Measurements from ENCODE around the gene DLG4. TPM values are rescaled to one million over a fixed set of nuclear protein-coding genes. Genes with fewer than 3 reads are reported as not detected.

Gene DLG4
- total RNA-seq, 1 donor from 2014 or later: 44.3 TPM

DNA sequence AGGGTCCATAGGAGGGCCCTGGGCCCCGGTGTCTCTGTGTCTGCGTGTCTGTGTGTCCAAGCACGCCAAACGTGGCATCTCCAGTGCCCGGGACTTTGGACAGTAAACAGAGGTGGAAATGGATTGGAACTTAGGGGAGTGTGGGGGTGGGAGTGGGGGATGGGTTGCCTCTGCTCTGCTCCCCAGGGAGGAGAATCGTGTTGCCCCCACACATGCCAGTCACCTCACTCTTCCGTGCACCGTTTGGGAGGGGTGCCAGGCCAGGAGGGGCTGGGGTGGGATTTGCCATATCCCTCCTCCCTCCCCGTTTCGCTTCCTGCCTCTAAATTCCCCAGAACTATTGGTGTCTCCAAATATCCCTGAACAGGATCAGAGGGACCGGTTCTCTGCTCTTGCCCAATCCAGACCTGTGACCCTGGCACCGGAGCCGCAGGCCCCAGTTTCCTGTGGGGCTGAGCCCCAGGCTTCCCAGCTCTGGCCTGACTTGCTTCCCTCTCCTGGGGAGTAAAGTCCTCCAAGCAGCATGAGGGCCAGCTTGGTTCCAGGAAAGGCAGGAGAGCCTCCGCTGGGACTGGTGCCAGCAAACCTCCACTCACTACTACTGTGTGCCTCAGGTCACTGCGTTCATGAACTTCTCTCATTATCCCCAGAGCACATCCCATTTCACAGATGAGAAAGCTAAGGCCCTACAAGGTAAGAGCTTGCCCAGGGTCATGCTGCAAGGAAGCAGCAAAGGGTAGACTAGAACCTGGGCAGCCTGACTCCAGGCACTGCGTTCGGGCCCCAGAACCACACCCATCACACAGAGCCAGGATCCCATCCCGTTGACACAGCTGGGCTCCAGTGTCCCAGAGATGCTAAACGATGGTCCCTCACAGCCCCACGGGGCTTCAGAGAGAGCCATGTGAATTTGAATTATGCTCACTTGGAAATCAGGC lies 40.0 kb downstream of the DLG4 start, which contains the start of gene ASGR1:
ASGR1 (minus strand) TSS at position 54 of the 938 bp plus-strand sequence. CDS start 807 bp downstream, outside the sequence.
- peaks cover 4% of the 10 kb centered on the region for H3K27me3 Mint-ChIP-seq (ENCODE audit: unreplicated experiment)
- peaks cover 3% of the 10 kb centered on the region for H3K36me3 Mint-ChIP-seq (ENCODE audit: low read depth, unreplicated experiment)
- H3K4me1 Mint-ChIP-seq (ENCODE audit: unreplicated experiment): peaks cover 9% of the 10 kb centered on the region
- TF ChIP-seq, protein P1, sequence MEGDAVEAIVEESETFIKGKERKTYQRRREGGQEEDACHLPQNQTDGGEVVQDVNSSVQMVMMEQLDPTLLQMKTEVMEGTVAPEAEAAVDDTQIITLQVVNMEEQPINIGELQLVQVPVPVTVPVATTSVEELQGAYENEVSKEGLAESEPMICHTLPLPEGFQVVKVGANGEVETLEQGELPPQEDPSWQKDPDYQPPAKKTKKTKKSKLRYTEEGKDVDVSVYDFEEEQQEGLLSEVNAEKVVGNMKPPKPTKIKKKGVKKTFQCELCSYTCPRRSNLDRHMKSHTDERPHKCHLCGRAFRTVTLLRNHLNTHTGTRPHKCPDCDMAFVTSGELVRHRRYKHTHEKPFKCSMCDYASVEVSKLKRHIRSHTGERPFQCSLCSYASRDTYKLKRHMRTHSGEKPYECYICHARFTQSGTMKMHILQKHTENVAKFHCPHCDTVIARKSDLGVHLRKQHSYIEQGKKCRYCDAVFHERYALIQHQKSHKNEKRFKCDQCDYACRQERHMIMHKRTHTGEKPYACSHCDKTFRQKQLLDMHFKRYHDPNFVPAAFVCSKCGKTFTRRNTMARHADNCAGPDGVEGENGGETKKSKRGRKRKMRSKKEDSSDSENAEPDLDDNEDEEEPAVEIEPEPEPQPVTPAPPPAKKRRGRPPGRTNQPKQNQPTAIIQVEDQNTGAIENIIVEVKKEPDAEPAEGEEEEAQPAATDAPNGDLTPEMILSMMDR (IDR thresholded peaks at IDR 0.05; ENCODE audit: unreplicated experiment): no peak
- H3K9me3 Mint-ChIP-seq (ENCODE audit: unreplicated experiment): no peaks in the 10 kb centered on the region
- peak within 1 kb of the TSS; percentile 95 for H3K27ac Mint-ChIP-seq (ENCODE audit: unreplicated experiment)
- DNase-seq (ENCODE audit: low spot score): no peak
- no peak within 1 kb of the TSS for H3K4me3 Mint-ChIP-seq (ENCODE audit: unreplicated experiment)

DNA sequence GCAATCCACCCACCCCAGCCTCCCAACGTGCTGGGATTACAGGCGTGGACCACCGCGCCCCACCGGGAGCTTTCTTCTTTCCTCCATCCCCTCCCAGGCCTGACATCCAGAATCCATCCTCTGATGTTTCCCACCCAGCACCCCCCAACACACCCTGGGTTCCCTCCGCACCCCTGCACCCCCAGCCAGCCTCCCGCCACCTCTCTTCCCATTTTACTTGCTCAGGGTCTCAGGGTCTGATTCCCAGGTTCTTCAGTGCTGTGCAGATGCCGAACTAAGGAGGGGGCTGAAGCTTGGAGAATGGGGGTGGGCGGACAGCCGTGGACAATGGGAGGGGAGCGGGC lies 40.7 kb downstream of the DLG4 start:
- no peak overlapping the region for H3K4me3 Mint-ChIP-seq (ENCODE audit: unreplicated experiment)
- peaks cover 3% of the 10 kb centered on the region for H3K36me3 Mint-ChIP-seq (ENCODE audit: low read depth, unreplicated experiment)
- DNase-seq (ENCODE audit: low spot score): no peak
- no peaks in the 10 kb centered on the region for H3K9me3 Mint-ChIP-seq (ENCODE audit: unreplicated experiment)
- peaks cover 4% of the 10 kb centered on the region for H3K27me3 Mint-ChIP-seq (ENCODE audit: unreplicated experiment)
- no peak overlapping the region for H3K27ac Mint-ChIP-seq (ENCODE audit: unreplicated experiment)
- TF ChIP-seq, protein P1 (IDR thresholded peaks at IDR 0.05; ENCODE audit: unreplicated experiment): no peak
- peaks cover 9% of the 10 kb centered on the region for H3K4me1 Mint-ChIP-seq (ENCODE audit: unreplicated experiment)

DNA sequence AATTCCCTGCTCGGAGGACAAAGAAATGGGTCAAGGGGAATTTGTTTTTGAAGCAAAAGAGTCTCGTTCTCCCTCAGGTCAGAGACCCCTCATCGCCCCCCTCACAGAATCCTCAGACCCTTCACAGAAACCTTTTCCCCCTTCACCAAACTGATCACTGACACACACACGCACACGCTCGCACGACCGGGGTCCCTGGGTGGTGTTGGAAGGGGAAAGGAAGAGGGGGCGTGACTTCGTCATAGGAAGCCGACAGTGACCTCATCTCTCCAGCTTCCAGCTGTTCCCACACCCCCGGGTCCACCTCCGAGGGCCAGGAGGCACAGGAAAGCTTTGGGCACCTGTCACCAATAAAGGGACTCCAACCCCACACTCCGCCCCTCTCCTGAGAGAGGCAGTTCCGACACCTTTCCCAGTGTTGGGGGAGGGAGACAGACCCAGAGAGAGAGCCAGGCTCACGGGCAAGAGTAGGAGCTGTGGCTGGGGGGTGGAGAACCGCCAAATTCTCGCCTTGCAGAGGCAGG lies 41.6 kb downstream of the DLG4 start:
- Mint-ChIP-seq H3K9me3 (ENCODE audit: unreplicated experiment) (no peaks in the 10 kb centered on the region), H3K4me3 (ENCODE audit: unreplicated experiment) (no peak overlapping the region), H3K27me3 (ENCODE audit: unreplicated experiment) (peaks cover 4% of the 10 kb centered on the region), H3K36me3 (ENCODE audit: low read depth, unreplicated experiment) (no peaks in the 10 kb centered on the region), H3K27ac (ENCODE audit: unreplicated experiment) (peak overlapping the region; percentile 95), H3K4me1 (ENCODE audit: unreplicated experiment) (peaks cover 9% of the 10 kb centered on the region)
- TF ChIP-seq, protein P1 (IDR thresholded peaks at IDR 0.05; ENCODE audit: unreplicated experiment): no peak
- DNase-seq (ENCODE audit: low spot score): peak; percentile 31

DNA sequence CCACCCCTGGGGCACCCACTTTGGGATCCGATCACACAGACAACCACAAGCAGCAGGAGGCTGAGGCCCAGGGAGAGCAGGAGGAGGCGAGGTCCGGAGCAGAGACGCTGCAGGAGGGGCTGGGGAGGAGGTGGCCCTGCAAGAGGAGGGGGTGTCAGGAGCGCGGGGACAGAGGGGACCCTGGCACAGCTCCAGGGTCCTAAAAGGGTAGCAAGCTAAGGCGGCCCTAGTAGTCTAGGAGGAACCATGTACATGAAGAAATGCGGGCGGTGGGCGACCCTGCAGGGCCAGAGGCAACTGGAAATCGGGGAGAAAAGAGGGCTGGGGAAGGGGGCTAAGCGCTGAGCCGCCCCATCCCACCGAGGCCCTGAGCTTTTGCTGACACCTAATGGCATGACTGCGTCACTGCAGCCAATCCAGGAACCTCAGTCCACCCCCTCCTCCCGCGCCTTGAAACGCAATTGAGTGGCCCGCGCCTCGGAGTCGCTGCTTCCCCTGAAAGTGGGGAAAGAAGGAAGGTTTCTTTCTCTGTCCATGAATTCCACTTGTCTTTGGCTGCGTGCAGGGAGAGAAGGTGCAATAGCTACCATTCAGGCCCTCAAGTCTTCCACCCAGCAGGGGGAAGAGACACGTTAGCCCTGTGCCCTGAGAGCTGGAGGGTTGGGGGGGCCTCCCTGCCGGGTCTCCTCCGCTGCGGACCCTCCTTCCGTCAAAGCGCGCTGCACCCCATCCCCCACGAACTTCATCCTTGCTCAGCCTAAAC lies 42.3 kb downstream of the DLG4 start:
- Mint-ChIP-seq H3K4me3 (ENCODE audit: unreplicated experiment) (no peak overlapping the region), H3K27ac (ENCODE audit: unreplicated experiment) (peak overlapping the region; percentile 95), H3K36me3 (ENCODE audit: low read depth, unreplicated experiment) (no peaks in the 10 kb centered on the region), H3K4me1 (ENCODE audit: unreplicated experiment) (peaks cover 9% of the 10 kb centered on the region), H3K9me3 (ENCODE audit: unreplicated experiment) (no peaks in the 10 kb centered on the region), H3K27me3 (ENCODE audit: unreplicated experiment) (peaks cover 4% of the 10 kb centered on the region)
- DNase-seq (ENCODE audit: low spot score): peak; percentile 83
- TF ChIP-seq, protein P1 (IDR thresholded peaks at IDR 0.05; ENCODE audit: unreplicated experiment): peak; percentile 68
